Heart right ventricle (tissue), 16 donors: ENCODE measurements around the gene CDH11. TPM values are rescaled to one million over a fixed set of nuclear protein-coding genes. Genes with fewer than 3 reads are reported as not detected.

Source experiments
- ATAC-seq, 8 donors: fragments of 200-7000 bp; cut with Tn5 transposase; one replicate each; pipeline ENCODE4 v1.9.1; 2020; ENCODE audit warnings: mild to moderate bottlenecking in 8 of 8, moderate library complexity in 8 of 8, moderate number of reproducible peaks in 1 of 8
- DNase-seq, 2 donors: peaks; one replicate each; pipeline ENCODE4 v3.0.0-alpha.2; 2020
- H3K27ac ChIP-seq, 10 donors: fragments of 200-600 bp; sonication (generic) in 2 of 10; one replicate each; pipeline versions ENCODE4 v1.5.0 to v1.8.0; 2020 to 2022; ENCODE audit warnings: mild to moderate bottlenecking in 3 of 10
- H3K27me3 ChIP-seq, 7 donors: fragments of 200-600 bp; one replicate each; pipeline ENCODE4 v1.8.0; 2021 to 2022; ENCODE audit warnings: mild to moderate bottlenecking in 2 of 7
- H3K36me3 ChIP-seq, 9 donors: fragments of 200-600 bp; sonication (generic) in 1 of 9; one replicate each; pipeline versions ENCODE4 v1.5.0 to v1.8.0; 2020 to 2022; ENCODE audit warnings: mild to moderate bottlenecking in 2 of 9
- H3K4me1 ChIP-seq, 9 donors: fragments of 200-600 bp; sonication (generic) in 1 of 9; one replicate each; pipeline versions ENCODE4 v1.5.0 to v1.8.0; 2020 to 2022; ENCODE audit warnings: mild to moderate bottlenecking in 4 of 9
- H3K4me3 ChIP-seq, 10 donors: fragments of 200-600 bp; sonication (generic) in 2 of 10; one replicate each; pipeline versions ENCODE4 v1.5.0 to v1.8.0; 2020 to 2022; ENCODE audit warnings: mild to moderate bottlenecking in 7 of 10, moderate library complexity in 2 of 10
- H3K9me3 ChIP-seq, 11 donors: fragments of 200-600 bp in 10 of 11; sonication (generic) in 2 of 11; one replicate each; pipeline versions ENCODE4 v1.5.0 to v1.8.0; 2013 to 2022; ENCODE audit warnings: mild to moderate bottlenecking in 2 of 11, control low read depth in 1 of 11, moderate library complexity in 1 of 11
- CTCF ChIP-seq, 9 donors: fragments of 200-600 bp; sonication (generic) in 2 of 9; IDR thresholded peaks; one replicate each; pipeline versions ENCODE4 v1.5.0 to v1.8.0; 2021 to 2022; ENCODE audit warnings: antibody characterized with exemption in 9 of 9, mild to moderate bottlenecking in 5 of 9, moderate library complexity in 1 of 9
- WGBS, 2 donors: extraction: QIAGEN DNeasy Blood & Tissue Kit; methylation state at CpG; one replicate each; pipeline ENCODE4 v1.1.7; 2013; ENCODE audit warnings: inconsistent platforms in 1 of 2; 5-methylcytosine and 5-hydroxymethylcytosine counted together
- intact Hi-C, 10 donors: fragments of 100-400 bp; cut with DNase I; formaldehyde crosslinking; loops; one replicate each; pipeline versions ENCODE4 v1.11.1 to v1.14.2; 2022
- polyA plus RNA-seq, 2 donors: library from polyadenylated mRNA; stranded (reverse); fragments of 200-250 nt; gene quantifications; one replicate each; pipeline ENCODE4 v1.2.3, GENCODE V29; 2013
- total RNA-seq, 10 donors: library from RNA; stranded (reverse); fragmentation: NEBNext Ultra II Directional in 3 of 10; extraction: Animal tissue kit (Norgen Biotek cat#: 25700) in 3 of 10; gene quantifications; one replicate each; pipeline versions ENCODE4 v1.2.1 to v1.2.4, GENCODE V29; 2021 to 2023
- donor health status: Arrhythmogenic right ventricular cardiomyopathy.
- donor health status: ischemic (EF 13 %, LVEDD 7.1; RV severe dilation, severe dysfunction).
- donor health status: healthy with polysubstance abuse.
- donor health status: DM: no; HTN: yes; CAD: no.
- donor health status: DM: no; HTN: no; CAD: no.
- donor health status: ischemic (EF 25% LVEDD 6.9; RV normal size, moderate dysfunction).
- donor health status: ischemic (EF 25% LVEDD 5.7; RV mildly dilated, moderate dysfunction).
- donor health status: healthy.
- donor health status: DM: yes; HTN: yes; CAD: no.
- donor health status: Ischemic cardiomyopathy.
- donor health status: ischemic (EF 35%, LVEDD 5.7; RV mildly dilated, moderate dysfunction).
- donor health status: nonischemic (EF 11% LVEDD 7.7; RV severe dilation, severe dysfunction).
- donor health status: DM: yes; HTN: yes; CAD: no.
- donor health status: PGD.
- donor health status: ischemic (EF 29% LVEDD 5.4; RV normal size, mild dysfunction).
- donor health status: nonischemic (EF 23%, LVEDD 6.1; RV moderate dilation, normal function).

CDH11 gene
- total and polyA plus RNA-seq, 12 donors: 1.7 to 29.6 (median 6.5) TPM

GRCh38 chr16:64919141-64919540 lies 202.7 kb downstream of the CDH11 start:
- no peak overlapping the region for H3K4me3 ChIP-seq
- no peak overlapping the region for H3K27ac ChIP-seq
- no peaks in the 10 kb centered on the region for H3K27me3 ChIP-seq
- H3K36me3 ChIP-seq: no peaks in the 10 kb centered on the region
- TF ChIP-seq CTCF (IDR thresholded peaks at IDR 0.05): no peak
- DNase-seq: no peak
- intact Hi-C loops: no loop called here
- H3K4me1 ChIP-seq: no peaks in the 10 kb centered on the region
- 62 to 82% methylated on average over 1 of the region's 1 CpG for WGBS, 2 donors
- no peak for ATAC-seq
- H3K9me3 ChIP-seq: peaks cover 0 to 13% (median 0%) of the 10 kb centered on the region in 11 donors

- ATAC-seq: no peak
- no peak overlapping the region for H3K27ac ChIP-seq
- TF ChIP-seq CTCF (IDR thresholded peaks at IDR 0.05): no peak
- H3K27me3 ChIP-seq: no peaks in the 10 kb centered on the region
- H3K36me3 ChIP-seq: no peaks in the 10 kb centered on the region
- peaks cover 0 to 10% (median 0%) of the 10 kb centered on the region in 11 donors for H3K9me3 ChIP-seq
- no peak for DNase-seq
- no peak overlapping the region for H3K4me3 ChIP-seq
- WGBS, 2 donors: 76 to 88% methylated on average over 2 of the region's 2 CpGs
- intact Hi-C loops: no loop called here
- no peaks in the 10 kb centered on the region for H3K4me1 ChIP-seq
These were observed 205.8 kb downstream of the CDH11 start for GRCh38 chr16:64916051-64916450.

GRCh38 chr16:64910356-64910755 lies 211.5 kb downstream of the CDH11 start:
- TF ChIP-seq CTCF (IDR thresholded peaks at IDR 0.05): no peak
- H3K27ac ChIP-seq: peak overlapping the region in 5 of 10 donors; percentile 47 to 81 (median 57)

GRCh38 chr16:64907844-64908243 lies 214.0 kb downstream of the CDH11 start:
- Histone ChIP-seq H3K27me3 (no peaks in the 10 kb centered on the region), H3K27ac (no peak overlapping the region), H3K36me3 (no peaks in the 10 kb centered on the region), H3K9me3 (peaks cover 0 to 4% (median 0%) of the 10 kb centered on the region in 11 donors), H3K4me1 (peaks cover 0 to 14% (median 4%) of the 10 kb centered on the region in 9 donors), H3K4me3 (no peak overlapping the region)
- intact Hi-C loops: no loop called here
- no peak for DNase-seq
- peak in 4 of 8 donors; percentile 14 to 44 (median 25) for ATAC-seq
- WGBS, 2 donors: 36 to 51% methylated on average over 5 of the region's 5 CpGs
- no peak for TF ChIP-seq CTCF (IDR thresholded peaks at IDR 0.05)

More at GRCh38 chr16:64910356-64910755, 211.5 kb downstream of the CDH11 start:
- DNase-seq: peak; percentile 30 to 77
- no peaks in the 10 kb centered on the region for H3K27me3 ChIP-seq
- ATAC-seq: peak; percentile 78 to 97 (median 95)
- no peaks in the 10 kb centered on the region for H3K9me3 ChIP-seq
- no peaks in the 10 kb centered on the region for H3K36me3 ChIP-seq
- intact Hi-C loops: no loop called here
- peaks cover 0 to 14% (median 4%) of the 10 kb centered on the region in 9 donors for H3K4me1 ChIP-seq
- WGBS, 2 donors: 38 to 48% methylated on average over 6 of the region's 6 CpGs
- no peak overlapping the region for H3K4me3 ChIP-seq
